Measurements from ENCODE around the gene PLCD3.

Gene PLCD3

GRCh38 chr17:45132320-45132571 lies at the start of gene PLCD3:
TSS of gene PLCD3 (minus strand) at chr17:45132515. CDS start at chr17:45132410, 105 bp downstream.
- DNase-seq (ENCODE audit: low read depth), result no peak

DNA sequence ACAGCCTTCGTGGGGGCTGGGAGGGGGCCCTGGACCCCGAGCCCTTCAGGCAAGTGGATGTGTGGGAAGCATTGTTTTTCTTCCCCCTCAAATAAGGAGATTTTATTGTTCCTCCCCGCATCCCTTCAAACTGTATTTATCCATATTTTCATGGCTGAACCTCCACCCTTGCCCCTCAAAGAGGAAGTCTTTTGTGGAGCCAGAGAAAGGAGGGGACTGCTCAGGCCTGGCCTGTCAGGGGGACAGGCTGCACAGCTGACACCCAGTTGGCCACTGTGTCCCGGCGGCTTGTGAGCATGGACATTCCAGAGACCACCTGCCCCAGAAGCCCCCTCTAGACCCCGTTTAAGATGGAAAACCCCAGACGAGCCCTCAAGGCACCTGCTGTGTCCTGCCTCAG lies 45.2 kb upstream of the PLCD3 start:
- DNase-seq (ENCODE audit: low read depth), result no peak

DNA sequence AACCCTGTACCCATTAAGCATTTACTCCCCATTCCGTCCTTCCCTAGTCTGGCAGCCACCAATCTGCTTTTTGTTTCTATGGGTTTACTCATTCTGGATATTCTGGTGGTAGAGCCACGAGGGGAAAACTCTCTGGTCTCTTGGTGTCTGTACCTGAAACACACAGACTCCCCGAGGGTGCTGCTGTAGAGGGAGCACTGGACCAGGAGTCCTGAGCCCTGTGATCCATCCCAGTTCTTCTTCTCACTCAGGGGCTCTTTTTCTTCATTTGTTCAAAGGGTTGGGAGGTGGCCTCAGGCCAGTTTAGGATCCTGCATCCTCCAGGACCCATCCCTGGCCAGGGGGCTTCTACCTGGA lies 43.4 kb upstream of the PLCD3 start:
- DNase-seq (ENCODE audit: low read depth), result no peak

- DNase-seq (ENCODE audit: low read depth), result peak; percentile 51
Measured at GRCh38 chr17:45172541-45173286, 40.4 kb upstream of the PLCD3 start.

DNA sequence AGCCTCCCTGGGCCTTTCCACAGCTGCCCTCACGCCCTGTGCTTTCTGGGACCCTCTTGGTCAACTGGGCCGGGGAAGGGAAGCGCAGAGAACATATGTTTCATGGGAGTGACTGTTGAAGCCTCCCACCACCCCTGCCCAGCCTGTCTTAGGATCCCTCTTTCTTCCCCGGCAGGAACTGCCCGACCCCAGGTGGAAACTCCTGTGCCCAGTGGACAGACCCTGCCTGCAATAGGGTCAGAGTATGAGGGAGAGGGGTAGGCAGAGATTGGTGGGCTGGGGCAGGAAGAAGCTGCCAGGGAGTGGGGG lies 39.9 kb upstream of the PLCD3 start:
- DNase-seq (ENCODE audit: low read depth), result no peak

DNA sequence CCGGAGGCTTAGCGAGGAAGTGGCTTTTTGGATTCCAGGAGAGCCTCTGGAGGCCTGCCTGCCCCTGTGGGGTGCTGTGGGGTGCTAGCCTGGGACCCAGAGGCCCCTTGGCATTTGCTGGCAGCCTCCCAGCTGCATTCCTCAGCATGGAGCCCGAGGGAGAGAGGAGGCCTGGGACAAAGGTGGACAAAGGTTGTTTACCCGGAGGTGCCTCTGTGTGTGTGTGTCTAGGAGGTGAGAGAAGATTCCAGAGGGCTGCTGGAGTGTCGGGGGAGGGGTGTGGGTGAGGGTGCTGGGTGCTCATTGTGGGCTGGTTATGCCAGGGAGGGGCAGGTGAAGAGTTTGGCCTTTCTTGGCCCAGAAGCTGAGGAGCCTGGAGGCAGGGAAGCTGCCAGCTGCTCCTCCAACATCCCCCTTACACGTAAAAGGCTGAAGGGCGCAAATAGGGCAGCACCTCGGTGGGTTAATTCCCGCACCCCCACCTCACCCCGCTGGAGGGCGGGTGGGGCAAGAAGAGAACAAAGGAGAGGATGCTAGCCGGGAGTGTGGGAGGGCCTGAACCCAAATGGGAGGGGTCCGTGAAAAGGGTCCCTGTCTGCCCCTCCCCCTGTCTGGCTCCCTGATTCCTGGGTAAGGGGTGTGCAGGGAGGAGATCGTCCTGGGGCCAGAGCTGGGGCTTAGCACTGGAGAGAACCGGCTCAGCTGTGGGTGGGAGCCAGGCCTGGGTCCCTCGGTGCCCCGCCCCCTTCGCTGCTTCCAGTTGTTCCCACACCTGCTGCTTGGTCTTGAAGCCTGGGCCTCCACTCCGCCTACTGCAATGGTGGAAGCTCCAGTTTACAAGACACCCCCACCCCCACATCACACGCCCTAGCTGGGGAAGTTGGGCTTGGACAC lies 39.3 kb upstream of the PLCD3 start:
- no peak for DNase-seq (ENCODE audit: low read depth)

DNA sequence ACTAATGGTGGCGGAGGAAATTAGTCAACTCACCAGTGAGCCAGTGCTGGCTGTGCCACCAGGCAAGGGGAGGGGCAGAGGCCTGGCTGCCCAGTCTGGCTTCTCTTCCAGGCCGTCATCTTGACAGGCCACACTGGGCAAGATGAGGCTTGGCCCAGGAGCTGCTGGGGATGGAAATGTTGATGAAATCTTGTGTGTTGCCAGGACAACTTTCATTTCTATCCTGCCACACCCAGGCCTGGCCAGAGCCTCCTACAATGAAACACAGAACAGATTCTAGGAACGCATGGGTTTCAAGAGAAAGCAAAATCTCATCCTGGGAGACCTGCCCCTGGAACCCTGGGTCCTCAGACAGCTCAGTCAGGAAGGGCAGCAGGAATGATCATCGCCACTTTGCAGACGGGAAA lies 38.6 kb upstream of the PLCD3 start:
- no peak for DNase-seq (ENCODE audit: low read depth)

DNA sequence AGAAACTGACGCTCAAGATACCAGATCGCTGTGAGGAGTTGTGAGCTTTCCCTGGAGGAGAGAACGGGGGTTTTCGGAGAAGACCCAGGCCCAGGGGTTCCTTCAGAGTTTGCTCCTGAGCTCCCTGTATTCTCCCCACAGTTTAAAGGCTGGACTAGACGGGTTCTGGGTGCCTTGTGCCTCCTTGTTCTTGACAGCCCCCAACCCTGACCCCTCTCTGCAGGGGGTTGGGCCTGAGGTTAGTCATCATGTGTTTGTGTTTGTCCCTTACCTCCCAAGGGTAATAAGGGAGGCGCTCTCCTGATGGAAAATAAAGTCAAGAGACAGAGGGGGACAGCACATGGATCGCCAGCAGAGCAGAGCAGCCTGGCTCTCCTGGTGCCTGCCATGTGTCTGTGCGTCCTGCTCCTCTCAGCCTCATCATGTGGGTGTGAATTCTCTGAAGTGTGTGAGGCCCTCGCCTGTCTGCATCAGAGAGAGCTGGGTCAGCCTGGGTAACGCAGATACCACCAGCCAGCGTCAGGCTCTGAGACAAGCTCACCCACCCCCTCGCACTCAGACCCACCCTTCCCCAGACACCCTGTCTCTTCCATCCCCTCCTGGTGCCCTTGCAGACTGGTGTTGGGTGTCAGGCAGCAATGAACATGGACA lies 38.1 kb upstream of the PLCD3 start:
- no peak for DNase-seq (ENCODE audit: low read depth)

DNA sequence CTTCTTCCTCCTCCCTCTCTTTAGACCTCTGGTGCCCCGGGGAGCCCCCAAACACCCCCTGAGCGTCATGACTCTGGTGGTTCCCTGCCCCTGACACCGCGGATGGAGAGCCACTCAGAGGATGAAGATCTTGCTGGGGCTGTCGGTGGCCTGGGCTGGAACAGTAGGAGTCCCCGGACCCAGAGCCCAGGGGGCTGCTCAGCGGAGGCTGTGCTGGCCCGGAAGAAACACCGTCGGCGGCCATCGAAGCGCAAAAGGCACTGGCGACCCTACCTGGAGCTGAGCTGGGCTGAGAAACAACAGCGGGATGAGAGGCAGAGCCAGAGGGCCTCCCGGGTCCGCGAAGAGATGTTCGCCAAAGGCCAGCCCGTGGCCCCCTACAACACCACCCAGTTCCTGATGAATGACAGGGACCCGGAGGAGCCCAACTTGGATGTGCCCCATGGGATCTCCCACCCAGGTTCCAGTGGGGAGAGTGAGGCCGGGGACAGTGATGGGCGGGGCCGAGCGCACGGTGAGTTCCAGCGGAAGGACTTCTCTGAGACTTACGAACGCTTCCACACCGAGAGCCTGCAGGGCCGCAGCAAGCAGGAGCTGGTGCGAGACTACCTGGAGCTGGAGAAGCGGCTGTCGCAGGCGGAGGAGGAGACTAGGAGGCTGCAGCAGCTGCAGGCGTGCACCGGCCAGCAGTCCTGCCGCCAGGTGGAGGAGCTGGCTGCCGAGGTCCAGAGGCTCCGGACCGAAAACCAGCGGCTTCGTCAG lies 36.9 kb upstream of the PLCD3 start:
- no peak for DNase-seq (ENCODE audit: low read depth)

DNA sequence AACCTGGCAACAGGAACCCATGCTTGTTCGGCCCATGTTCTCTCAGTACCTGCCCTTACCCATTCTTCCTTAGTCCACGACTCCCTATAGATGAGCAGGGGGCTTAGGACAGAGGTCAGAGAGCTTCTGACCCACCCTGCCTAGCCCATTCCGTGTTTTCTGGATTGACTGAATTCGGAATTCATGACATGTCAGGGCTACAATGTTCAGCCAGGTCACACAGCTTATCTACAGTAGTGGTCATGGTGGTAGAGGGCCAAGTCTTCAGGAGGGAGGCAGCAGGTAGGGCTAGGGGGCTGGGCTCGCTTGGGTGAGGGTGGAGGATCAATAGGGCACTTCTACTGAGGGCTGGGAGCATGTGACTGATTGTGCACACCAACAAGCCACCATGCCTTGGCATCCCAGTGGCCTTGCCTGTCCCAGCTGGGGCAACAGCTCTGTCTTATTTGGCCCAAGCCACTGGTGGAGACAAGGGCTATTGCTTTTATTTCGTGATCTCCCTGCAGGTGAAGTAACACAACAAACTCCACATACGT lies 32.5 kb upstream of the PLCD3 start:
- no peak for DNase-seq (ENCODE audit: low read depth)

DNA sequence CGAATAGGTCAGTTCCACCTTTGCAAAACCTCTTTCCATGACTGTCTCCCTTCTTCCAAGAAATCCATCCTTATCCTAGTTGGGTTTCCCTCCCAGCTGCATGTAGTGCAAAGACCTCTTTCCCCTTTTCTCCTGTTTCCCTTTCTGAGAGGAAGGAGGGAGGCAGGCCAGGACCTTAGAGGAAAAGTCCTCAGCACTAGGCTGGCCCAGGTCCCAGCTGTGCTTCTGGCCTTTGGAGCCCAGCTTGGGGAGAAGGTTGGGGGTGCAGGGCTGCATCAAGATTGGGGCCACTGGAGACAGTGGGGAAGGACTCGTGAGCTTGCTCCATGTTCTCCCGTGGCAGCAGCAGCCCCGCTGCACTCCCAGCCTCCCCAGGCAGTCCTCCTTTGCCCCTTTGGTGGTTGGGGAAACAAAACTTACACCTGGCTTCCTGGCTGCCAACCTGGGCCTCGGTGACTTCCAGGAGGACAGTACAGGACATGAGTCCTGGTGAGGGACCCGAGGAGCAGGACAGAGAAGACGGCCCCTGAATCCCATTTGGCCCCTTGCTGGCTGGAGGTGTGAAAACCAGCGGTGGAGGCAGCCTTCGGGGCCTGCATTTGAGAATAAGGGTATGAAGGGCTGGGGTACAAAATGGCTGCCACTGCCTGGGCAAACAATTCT lies 29.8 kb upstream of the PLCD3 start:
- DNase-seq (ENCODE audit: low read depth), result no peak

GRCh38 chr17:45161288-45162024 lies 29.1 kb upstream of the PLCD3 start, which contains the start of gene HEXIM2:
TSS of gene HEXIM2 (plus strand) at chr17:45161875. CDS start at chr17:45162794, 919 bp downstream.
- peak; percentile 96 for DNase-seq (ENCODE audit: low read depth)

- peak; percentile 55 for DNase-seq (ENCODE audit: low read depth)
Measured at GRCh38 chr17:45160447-45161287, 28.4 kb upstream of the PLCD3 start.

DNA sequence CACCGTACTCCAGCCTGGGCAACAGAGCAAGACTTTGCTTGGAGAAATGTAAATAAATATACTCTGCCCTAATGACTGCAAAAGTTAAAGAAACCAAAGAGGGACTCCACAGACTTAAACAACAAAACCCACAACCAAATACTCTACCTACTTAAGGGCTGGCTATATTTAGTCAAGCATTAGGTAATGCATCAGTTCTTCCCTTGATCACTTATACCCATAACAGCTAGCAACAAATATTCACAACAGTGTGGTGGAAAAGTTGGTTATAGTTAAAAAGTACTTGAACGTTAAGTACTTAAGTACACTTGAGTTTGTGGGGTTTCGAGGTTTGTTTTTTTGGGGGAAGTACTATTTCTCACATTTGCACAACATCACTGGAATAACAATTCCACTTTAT lies 23.9 kb upstream of the PLCD3 start:
- no peak for DNase-seq (ENCODE audit: low read depth)

DNA sequence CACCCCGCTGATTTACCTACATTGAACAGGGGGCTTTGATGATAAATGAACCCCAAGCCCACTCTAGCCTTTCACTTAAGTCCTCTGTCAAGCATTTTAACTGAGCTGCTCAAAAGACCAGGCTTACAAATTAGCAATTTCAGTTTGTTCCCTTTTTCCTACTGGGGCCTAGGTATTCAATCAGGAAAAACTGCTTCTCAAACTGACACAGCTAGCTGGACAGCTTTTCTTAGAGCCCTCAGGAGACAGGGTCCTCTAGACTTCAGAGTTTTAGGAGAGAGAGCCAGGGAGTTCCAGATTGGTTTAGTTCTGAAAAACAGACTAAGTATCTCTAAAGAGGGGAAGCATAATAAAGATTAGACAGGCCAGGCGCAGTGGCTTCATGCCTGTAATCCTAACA lies 23.2 kb upstream of the PLCD3 start:
- DNase-seq (ENCODE audit: low read depth), result no peak

- no peak for DNase-seq (ENCODE audit: low read depth)
Measured at GRCh38 chr17:45155029-45155428, 22.7 kb upstream of the PLCD3 start.

DNA sequence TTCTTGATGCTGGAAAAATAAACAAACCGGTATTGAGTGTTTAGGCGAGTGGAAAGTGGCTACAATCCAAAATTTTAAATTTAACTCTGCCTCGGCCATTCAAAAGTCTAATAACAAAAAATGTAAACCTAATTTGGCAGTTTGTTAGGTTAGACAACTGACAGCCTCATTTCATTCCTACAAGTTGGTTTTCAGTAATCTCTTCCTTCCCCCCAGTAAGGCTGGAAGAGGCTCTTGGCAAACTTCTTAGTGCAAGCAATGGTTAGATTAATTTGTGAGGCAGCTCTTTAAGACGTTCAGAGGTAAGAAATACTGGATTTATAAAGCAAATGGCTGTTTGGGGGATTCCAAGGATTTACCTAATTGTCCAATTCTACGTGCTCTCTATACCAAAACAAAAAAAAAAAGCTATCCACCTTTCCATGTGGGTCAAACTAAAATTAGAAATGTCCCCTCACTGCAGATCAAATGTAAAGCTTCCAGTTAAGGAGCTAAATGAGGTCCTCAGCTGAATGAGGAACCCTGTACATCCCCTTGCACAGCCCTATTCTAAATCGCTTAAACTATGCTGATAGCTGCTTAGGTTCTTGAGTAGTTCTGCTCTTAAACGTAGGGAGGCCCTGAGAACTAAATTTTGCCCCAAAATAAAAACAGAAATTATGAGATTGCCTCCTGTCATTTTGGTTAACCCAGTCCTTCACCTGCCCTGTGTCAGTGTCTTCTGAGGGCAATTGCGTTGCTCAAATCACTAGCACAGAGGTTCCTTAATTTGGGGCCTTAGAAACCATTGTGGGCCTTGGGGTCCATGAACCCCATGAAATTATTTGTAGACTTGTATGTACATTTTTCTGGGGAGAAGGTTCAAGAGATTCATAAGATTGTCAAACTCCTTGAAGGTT lies 18.8 kb upstream of the PLCD3 start:
- no peak for DNase-seq (ENCODE audit: low read depth)

GRCh38 chr17:45149669-45150664 lies 17.7 kb upstream of the PLCD3 start:
- DNase-seq (ENCODE audit: low read depth), result peak; percentile 36
